ENCODE data around the gene AGAP1.

Gene AGAP1

DNA sequence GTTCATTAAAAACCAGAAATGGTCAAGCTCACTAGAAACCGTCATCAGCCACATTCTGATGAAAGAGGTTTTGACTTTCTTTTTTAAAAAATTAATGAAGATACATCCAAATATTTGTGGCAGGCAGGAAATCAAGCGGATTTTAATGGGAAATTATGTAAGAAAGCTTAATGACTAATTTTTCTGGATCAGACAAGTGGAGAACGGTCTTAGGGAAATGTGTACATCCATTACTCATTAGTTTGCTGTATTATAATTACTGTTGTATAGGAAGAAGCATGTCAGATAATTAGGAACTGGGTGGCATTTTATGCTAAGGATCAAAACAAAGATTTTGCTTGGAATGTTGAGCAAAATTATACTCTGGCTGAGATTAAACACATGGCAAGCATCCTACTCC, 39.4 kb downstream of the AGAP1 start:
- no peak for DNase-seq (ENCODE audit: low read depth in 2 of 2)

- no peak for DNase-seq (ENCODE audit: low read depth in 2 of 2)
Observed at GRCh38 chr2:235533616-235534385, 40.0 kb downstream of the AGAP1 start.

GRCh38 chr2:235534678-235535422, 41.0 kb downstream of the AGAP1 start:
- DNase-seq (ENCODE audit: low read depth in 2 of 2): no peak

DNA sequence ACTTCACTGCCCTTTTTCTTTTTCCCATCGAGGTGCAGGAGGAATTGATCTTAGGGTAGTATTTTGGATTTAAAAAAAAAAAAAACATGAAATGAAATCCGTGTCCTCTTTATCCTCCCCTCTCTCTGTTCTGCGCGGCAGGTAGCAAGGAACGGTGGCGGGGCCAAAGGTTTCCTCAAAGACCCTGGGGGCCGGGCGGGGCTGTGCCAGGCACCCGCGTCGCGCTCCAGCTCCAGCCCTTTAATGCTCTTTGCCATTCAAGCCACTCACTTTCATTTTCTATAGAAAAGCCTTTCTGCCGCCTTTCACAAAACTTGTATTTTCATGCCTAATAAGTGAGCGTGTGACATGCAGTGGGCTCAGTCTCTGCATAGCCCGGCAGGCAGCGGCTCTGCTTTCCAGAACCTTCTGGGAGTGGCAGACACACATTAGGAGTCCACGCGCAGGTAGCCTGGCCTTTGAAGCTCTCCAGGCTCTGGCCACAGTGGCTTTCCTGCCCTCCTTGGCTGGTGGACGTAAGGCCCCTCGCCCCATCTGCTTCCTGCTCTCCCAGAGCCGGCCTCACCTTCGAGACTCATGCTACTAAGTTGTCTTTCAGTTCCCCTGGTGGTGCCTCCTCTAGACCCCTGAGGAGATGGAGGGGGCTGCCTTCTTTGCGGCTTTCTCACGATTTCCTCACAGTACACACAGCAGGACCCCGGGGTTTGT, 41.7 kb downstream of the AGAP1 start:
- no peak for DNase-seq (ENCODE audit: low read depth in 2 of 2)

DNA sequence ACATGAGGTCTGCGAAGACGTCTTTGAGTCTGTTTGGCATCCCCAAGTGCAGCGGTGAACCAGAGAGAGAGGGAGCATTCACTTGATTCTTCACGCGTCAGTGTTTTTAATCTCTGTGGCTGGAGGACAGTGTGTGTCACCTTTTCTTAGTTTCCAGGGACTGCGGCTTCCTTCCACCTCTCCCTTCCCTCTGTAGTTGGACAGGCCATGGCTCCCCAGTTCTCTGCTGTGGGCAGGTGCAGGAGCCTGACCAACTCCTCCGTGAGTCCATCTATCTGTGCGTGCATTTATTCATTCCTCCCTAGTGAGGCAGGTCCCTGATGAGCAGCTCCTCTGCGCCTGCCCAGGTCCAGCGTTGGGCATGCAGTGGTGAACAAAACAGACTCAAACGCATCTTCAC, 42.9 kb downstream of the AGAP1 start:
- no peak for DNase-seq (ENCODE audit: low read depth in 2 of 2)

DNA sequence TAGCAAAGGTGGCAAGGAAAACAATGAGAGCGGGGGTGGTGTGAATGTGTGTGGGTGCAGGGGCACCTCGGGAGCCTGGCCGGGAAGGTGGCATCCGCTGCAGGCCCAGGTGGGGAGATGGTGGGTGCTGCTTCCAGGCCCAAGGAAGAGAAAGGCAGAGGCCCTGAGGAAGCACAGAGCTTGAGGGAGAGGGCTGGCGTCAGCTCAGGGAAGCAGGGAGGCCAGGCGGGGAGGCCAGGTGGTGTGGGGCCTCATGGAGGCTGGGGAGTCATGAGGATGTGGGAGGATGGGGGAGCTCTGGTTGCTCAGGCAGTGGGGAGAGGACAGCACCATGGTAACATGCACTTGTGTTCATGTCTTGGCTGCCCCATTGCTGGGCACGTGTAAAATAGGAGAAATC, 43.3 kb downstream of the AGAP1 start:
- DNase-seq (ENCODE audit: low read depth in 2 of 2): no peak

DNA sequence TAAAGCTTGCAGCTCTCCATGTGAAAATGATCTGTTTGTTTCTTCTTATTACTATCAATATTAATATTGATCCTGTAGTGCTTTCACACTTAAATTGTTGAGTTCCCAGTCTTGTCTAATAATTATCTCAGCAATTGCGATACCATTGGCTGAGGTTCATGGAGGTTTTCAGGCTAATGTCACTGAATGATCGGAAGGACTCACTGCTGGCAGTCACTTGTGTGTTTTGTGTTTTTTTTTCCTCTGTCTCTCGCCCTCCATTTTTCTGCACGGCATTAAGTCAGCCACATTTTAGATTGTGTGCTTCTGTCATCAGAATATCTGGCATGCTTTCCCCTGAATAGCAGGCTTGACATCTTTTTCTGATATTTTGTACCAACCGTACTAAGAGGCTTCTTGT, 43.7 kb downstream of the AGAP1 start:
- DNase-seq (ENCODE audit: low read depth in 2 of 2): no peak

DNA sequence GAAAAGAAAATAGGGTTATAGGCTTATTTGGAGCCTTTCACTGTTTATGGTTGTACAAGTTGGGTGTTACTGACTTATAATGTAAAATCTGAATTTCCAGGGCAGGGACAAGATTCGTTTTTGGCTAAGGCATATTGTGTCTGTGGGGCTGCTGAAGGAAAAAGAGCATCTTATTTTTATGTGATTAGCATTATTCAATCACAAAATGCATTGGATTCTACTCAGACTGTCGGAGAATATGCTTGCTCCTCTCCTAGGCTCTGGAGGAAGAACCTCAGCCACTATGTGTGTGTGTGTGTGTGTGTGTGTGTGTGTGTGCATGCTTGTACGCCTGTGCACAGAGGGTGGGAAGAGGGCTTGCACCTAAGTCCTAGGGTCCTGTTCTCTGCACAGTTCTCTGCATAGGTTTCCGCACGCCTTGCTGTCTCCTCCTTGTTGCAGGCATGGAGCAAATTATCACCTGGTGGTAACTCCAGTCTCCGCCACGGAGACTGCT, 44.3 kb downstream of the AGAP1 start:
- no peak for DNase-seq (ENCODE audit: low read depth in 2 of 2)

DNA sequence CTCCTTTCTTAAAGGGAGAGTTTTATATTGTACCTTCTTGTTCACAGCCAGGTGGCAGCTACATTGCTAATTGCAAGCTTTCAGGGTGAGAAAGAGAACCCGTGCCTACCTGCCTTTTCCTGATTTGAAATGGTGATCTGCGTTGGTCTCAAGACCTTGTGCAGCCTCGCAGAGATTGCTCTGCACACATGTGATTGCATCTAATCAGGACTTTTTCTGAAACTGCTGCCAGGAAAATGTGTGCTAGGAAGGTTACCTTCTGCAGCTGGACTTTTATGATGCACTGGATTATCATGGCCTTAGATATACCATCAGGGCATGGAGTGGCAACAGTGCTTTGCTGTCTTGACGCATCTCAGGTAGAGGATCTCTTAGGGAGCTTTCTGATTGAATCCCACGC, 45.1 kb downstream of the AGAP1 start:
- no peak for DNase-seq (ENCODE audit: low read depth in 2 of 2)

- no peak for DNase-seq (ENCODE audit: low read depth in 2 of 2)
Observed at GRCh38 chr2:235539773-235540172, 45.9 kb downstream of the AGAP1 start.

GRCh38 chr2:235541016-235541415, 47.2 kb downstream of the AGAP1 start:
- DNase-seq (ENCODE audit: low read depth in 2 of 2): no peak

GRCh38 chr2:235541838-235542549, 48.2 kb downstream of the AGAP1 start:
- DNase-seq (ENCODE audit: low read depth in 2 of 2): no peak

DNA sequence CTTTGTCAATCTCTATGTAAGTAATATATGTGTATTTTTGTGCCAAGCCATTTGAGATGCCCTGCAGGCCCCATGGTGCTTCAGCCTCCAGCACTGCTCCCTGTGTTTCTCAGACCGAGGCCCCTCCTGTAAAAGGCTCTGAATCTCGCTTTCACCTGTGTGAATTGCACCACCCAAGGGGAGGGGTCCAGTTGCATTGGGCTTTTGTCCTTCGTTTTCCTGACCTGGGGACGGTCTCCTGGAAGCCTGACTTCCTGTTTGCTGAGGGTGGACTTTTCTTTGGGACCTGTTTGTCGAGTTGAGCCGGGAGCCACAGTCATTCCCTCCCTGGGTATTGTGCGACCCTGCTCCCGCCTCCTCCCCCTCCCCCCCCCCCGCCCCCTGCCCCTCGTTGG, 48.9 kb downstream of the AGAP1 start:
- no peak for DNase-seq (ENCODE audit: low read depth in 2 of 2)

GRCh38 chr2:235543128-235543750, 49.4 kb downstream of the AGAP1 start:
- DNase-seq (ENCODE audit: low read depth in 2 of 2): no peak

- no peak for DNase-seq (ENCODE audit: low read depth in 2 of 2)
Observed at GRCh38 chr2:235543851-235544688, 50.2 kb downstream of the AGAP1 start.

GRCh38 chr2:235544689-235544969, 50.8 kb downstream of the AGAP1 start:
- DNase-seq (ENCODE audit: low read depth in 2 of 2): no peak

GRCh38 chr2:235545339-235546150, 51.7 kb downstream of the AGAP1 start:
- DNase-seq (ENCODE audit: low read depth in 2 of 2): no peak

GRCh38 chr2:235546151-235546435, 52.2 kb downstream of the AGAP1 start:
- no peak for DNase-seq (ENCODE audit: low read depth in 2 of 2)

- no peak for DNase-seq (ENCODE audit: low read depth in 2 of 2)
Observed at GRCh38 chr2:235546436-235546835, 52.6 kb downstream of the AGAP1 start.

DNA sequence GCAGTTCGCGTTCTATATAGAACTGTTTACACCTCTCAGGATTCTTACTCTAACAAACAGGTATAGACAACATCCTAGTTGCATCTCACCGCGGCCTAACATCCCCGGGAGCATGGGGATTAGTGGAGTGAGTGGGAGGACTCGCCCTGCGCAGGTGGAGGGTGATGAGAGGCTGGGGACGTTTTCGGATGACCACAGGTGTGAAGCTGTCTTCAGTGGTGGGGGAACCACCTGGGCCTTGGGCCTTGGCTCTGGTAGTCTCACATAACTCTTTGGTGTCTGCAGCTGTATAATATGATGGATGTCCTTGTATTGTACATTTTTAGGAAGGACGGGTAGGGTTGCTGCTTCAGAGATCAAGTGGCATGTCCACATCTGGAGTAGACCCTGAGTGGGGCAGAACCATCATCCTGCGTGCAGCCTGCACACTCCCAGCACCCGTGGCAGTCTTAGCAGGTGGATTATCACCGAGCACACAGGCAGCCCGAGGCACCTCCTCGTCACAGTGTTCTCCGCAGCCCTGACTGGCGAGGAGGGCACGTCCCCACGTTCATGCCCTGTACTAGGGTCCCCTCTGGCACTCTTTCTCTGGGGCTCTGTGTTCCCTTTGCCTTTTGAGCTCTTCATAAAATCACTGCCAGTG, 56.0 kb downstream of the AGAP1 start:
- no peak for DNase-seq (ENCODE audit: low read depth in 2 of 2)
